HEK293 (cell line): ENCODE measurements around the gene WBP11.

Source experiments
- GLI4 ChIP-seq: fragments of 450-650 bp; formaldehyde crosslinking; IDR thresholded peaks from 2 replicates; pipeline ENCODE4 v1.5.1; 2016; ENCODE audit warnings: missing biosample characterization, missing genetic modification characterization
- IKZF3 ChIP-seq: fragments of 450-650 bp; IDR thresholded peaks from 2 replicates; pipeline ENCODE4 v1.5.0; 2018; ENCODE audit warnings: missing biosample characterization, mild to moderate bottlenecking, missing genetic modification characterization, moderate library complexity
- REPIN1 ChIP-seq: fragments of 450-650 bp; formaldehyde crosslinking; IDR thresholded peaks from 2 replicates; pipeline ENCODE4 v1.5.1; 2017; ENCODE audit warnings: missing biosample characterization, missing genetic modification characterization, low read depth
- REST ChIP-seq: fragments of 450-650 bp; formaldehyde crosslinking; IDR thresholded peaks from 2 replicates; pipeline ENCODE4 v1.5.1; 2016; ENCODE audit warnings: missing biosample characterization, missing genetic modification characterization
- SCRT2 ChIP-seq: fragments of 450-650 bp; formaldehyde crosslinking; IDR thresholded peaks from 2 replicates; pipeline ENCODE4 v1.5.1; 2016; ENCODE audit warnings: missing biosample characterization, missing genetic modification characterization
- SP2 ChIP-seq: fragments of 450-650 bp; formaldehyde crosslinking; IDR thresholded peaks from 2 replicates; pipeline ENCODE4 v1.5.1; 2016; ENCODE audit warnings: missing biosample characterization, missing genetic modification characterization
- SP7 ChIP-seq: fragments of 450-650 bp; formaldehyde crosslinking; IDR thresholded peaks from 2 replicates; pipeline ENCODE4 v1.5.1; 2016; ENCODE audit warnings: missing biosample characterization, missing genetic modification characterization
- YY2 ChIP-seq: fragments of 450-650 bp; formaldehyde crosslinking; IDR thresholded peaks from 2 replicates; pipeline ENCODE4 v1.5.1; 2016; ENCODE audit warnings: missing biosample characterization, missing genetic modification characterization
- ZBTB20 ChIP-seq: fragments of 450-650 bp; formaldehyde crosslinking; IDR thresholded peaks from 2 replicates; pipeline ENCODE4 v1.5.1; 2016; ENCODE audit warnings: missing biosample characterization, missing genetic modification characterization
- ZNF138 ChIP-seq: fragments of 450-650 bp; formaldehyde crosslinking; IDR thresholded peaks from 2 replicates; pipeline ENCODE4 v1.5.1; 2016; ENCODE audit warnings: missing biosample characterization, missing genetic modification characterization, borderline replicate concordance
- ZNF155 ChIP-seq: fragments of 450-650 bp; formaldehyde crosslinking; IDR thresholded peaks from 2 replicates; pipeline ENCODE4 v1.5.1; 2016; ENCODE audit warnings: missing biosample characterization, missing genetic modification characterization
- ZNF16 ChIP-seq: fragments of 450-650 bp; formaldehyde crosslinking; IDR thresholded peaks from 2 replicates; pipeline ENCODE4 v1.5.1; 2016; ENCODE audit warnings: low read depth, missing biosample characterization, missing genetic modification characterization
- ZNF280D ChIP-seq: fragments of 450-650 bp; formaldehyde crosslinking; IDR thresholded peaks from 2 replicates; pipeline ENCODE4 v1.5.1; 2016; ENCODE audit warnings: missing biosample characterization, missing genetic modification characterization
- ZNF324 ChIP-seq: fragments of 450-650 bp; formaldehyde crosslinking; IDR thresholded peaks from 2 replicates; pipeline ENCODE4 v1.5.1; 2016; ENCODE audit warnings: missing biosample characterization, missing genetic modification characterization
- ZNF366 ChIP-seq: fragments of 450-650 bp; formaldehyde crosslinking; conservative IDR thresholded peaks from 2 replicates; pipeline ENCODE4 v1.5.1; 2016; ENCODE audit warnings: missing biosample characterization, missing genetic modification characterization
- ZNF391 ChIP-seq: fragments of 450-650 bp; formaldehyde crosslinking; IDR thresholded peaks from 2 replicates; pipeline ENCODE4 v1.5.1; 2016; ENCODE audit warnings: low read depth, missing biosample characterization, missing genetic modification characterization, borderline replicate concordance
- ZNF398 ChIP-seq: fragments of 450-650 bp; formaldehyde crosslinking; IDR thresholded peaks from 2 replicates; pipeline ENCODE4 v1.5.1; 2017; ENCODE audit warnings: missing biosample characterization, missing genetic modification characterization
- ZNF449 ChIP-seq: fragments of 450-650 bp; formaldehyde crosslinking; IDR thresholded peaks from 2 replicates; pipeline ENCODE4 v1.5.1; 2017; ENCODE audit warnings: missing biosample characterization, mild to moderate bottlenecking, missing genetic modification characterization, moderate library complexity
- ZNF473 ChIP-seq: fragments of 450-650 bp; formaldehyde crosslinking; IDR thresholded peaks from 2 replicates; pipeline ENCODE4 v1.5.1; 2017; ENCODE audit warnings: missing biosample characterization, missing genetic modification characterization
- ZNF488 ChIP-seq: fragments of 450-650 bp; formaldehyde crosslinking; IDR thresholded peaks from 2 replicates; pipeline ENCODE4 v1.5.1; 2016; ENCODE audit warnings: missing biosample characterization, missing genetic modification characterization
- ZNF600 ChIP-seq: fragments of 450-650 bp; formaldehyde crosslinking; IDR thresholded peaks from 2 replicates; pipeline ENCODE4 v1.5.1; 2016; ENCODE audit warnings: missing biosample characterization, missing genetic modification characterization
- ZNF658 ChIP-seq: fragments of 450-650 bp; formaldehyde crosslinking; IDR thresholded peaks from 2 replicates; pipeline ENCODE4; 2016; ENCODE audit warnings: missing biosample characterization, missing genetic modification characterization
- ZNF664 ChIP-seq: fragments of 450-650 bp; formaldehyde crosslinking; IDR thresholded peaks from 2 replicates; pipeline ENCODE4 v1.5.1; 2016; ENCODE audit warnings: missing biosample characterization, missing genetic modification characterization
- ZNF701 ChIP-seq: fragments of 450-650 bp; formaldehyde crosslinking; IDR thresholded peaks from 2 replicates; pipeline ENCODE4 v1.5.1; 2016; ENCODE audit warnings: missing biosample characterization, missing genetic modification characterization
- TF ChIP-seq, protein P1 (sequence below): fragments of 450-650 bp; formaldehyde crosslinking; IDR thresholded peaks from 2 replicates; pipeline ENCODE4 v1.5.1; 2017; ENCODE audit warnings: missing biosample characterization, missing genetic modification characterization
- TF ChIP-seq, protein P2 (sequence below): fragments of 450-650 bp; formaldehyde crosslinking; IDR thresholded peaks from 2 replicates; pipeline ENCODE4 v1.5.1; 2016; ENCODE audit warnings: missing biosample characterization, missing genetic modification characterization

Gene WBP11

GRCh38 chr12:14803830-14804160 lies 517 bp upstream of the WBP11 start (continued):
- no peak for TF ChIP-seq ZNF398
- TF ChIP-seq ZNF138 (tag by site-specific recombination) = no peak
- no peak for TF ChIP-seq ZNF664 (tag by site-specific recombination)
- TF ChIP-seq, protein P1, sequence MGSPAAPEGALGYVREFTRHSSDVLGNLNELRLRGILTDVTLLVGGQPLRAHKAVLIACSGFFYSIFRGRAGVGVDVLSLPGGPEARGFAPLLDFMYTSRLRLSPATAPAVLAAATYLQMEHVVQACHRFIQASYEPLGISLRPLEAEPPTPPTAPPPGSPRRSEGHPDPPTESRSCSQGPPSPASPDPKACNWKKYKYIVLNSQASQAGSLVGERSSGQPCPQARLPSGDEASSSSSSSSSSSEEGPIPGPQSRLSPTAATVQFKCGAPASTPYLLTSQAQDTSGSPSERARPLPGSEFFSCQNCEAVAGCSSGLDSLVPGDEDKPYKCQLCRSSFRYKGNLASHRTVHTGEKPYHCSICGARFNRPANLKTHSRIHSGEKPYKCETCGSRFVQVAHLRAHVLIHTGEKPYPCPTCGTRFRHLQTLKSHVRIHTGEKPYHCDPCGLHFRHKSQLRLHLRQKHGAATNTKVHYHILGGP = no peak
- no peak for TF ChIP-seq ZNF155 (tag by site-specific recombination)
- peak; percentile 77 for TF ChIP-seq SCRT2 (tag by site-specific recombination)
- peak; percentile 93 for TF ChIP-seq ZNF600 (tag by site-specific recombination)
- no peak for TF ChIP-seq ZNF16 (tag by site-specific recombination)
- no peak for TF ChIP-seq SP2
- TF ChIP-seq ZNF280D = no peak
- TF ChIP-seq ZNF324 (tag by site-specific recombination) = no peak
- TF ChIP-seq, protein P2, sequence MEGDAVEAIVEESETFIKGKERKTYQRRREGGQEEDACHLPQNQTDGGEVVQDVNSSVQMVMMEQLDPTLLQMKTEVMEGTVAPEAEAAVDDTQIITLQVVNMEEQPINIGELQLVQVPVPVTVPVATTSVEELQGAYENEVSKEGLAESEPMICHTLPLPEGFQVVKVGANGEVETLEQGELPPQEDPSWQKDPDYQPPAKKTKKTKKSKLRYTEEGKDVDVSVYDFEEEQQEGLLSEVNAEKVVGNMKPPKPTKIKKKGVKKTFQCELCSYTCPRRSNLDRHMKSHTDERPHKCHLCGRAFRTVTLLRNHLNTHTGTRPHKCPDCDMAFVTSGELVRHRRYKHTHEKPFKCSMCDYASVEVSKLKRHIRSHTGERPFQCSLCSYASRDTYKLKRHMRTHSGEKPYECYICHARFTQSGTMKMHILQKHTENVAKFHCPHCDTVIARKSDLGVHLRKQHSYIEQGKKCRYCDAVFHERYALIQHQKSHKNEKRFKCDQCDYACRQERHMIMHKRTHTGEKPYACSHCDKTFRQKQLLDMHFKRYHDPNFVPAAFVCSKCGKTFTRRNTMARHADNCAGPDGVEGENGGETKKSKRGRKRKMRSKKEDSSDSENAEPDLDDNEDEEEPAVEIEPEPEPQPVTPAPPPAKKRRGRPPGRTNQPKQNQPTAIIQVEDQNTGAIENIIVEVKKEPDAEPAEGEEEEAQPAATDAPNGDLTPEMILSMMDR (tag by site-specific recombination) = no peak
- TF ChIP-seq ZNF366 (tag by site-specific recombination) = no peak
- TF ChIP-seq ZNF449 (tag by site-specific recombination) = no peak
- TF ChIP-seq ZBTB20 = no peak
- no peak for TF ChIP-seq ZNF701 (tag by site-specific recombination)
- TF ChIP-seq REPIN1 (tag by site-specific recombination) = no peak
- no peak for TF ChIP-seq YY2
- TF ChIP-seq REST (tag by site-specific recombination) = no peak
- no peak for TF ChIP-seq GLI4 (tag by site-specific recombination)
- TF ChIP-seq ZNF473 (tag by site-specific recombination) = no peak
- no peak; the same call in 1 of the 2 replicates for TF ChIP-seq SP7
- TF ChIP-seq ZNF488 = no peak
- TF ChIP-seq ZNF391 (tag by site-specific recombination) = 0 out of 2 replicates have a peak, but pooled peaks have one; percentile 28
- no peak for TF ChIP-seq ZNF658 (tag by site-specific recombination)
- TF ChIP-seq IKZF3 = no peak
